HG03066 (cell line): Measurements from ENCODE around the gene ACTR6.
"Not testable (repeated sequence)": the region's sequence is repeated elsewhere in the genome, so short reads cannot be mapped to it uniquely, and the experiment has no call there.

Experiments used
- ATAC-seq: cut with Tn5 transposase; IDR thresholded peaks from one replicate; pipeline ENCODE4 v1.9.1; 2021; ENCODE audit warnings: low read depth; ENCODE audit not compliant: unreplicated experiment

The ACTR6 gene

GRCh38 chr12:100216337-100216736 lies 15.7 kb downstream of the ACTR6 start:
- ATAC-seq = no peak

GRCh38 chr12:100219328-100220109 lies 18.9 kb downstream of the ACTR6 start:
- no peak for ATAC-seq

- no peak for ATAC-seq
These were observed 20.9 kb downstream of the ACTR6 start for GRCh38 chr12:100221523-100221922.

DNA sequence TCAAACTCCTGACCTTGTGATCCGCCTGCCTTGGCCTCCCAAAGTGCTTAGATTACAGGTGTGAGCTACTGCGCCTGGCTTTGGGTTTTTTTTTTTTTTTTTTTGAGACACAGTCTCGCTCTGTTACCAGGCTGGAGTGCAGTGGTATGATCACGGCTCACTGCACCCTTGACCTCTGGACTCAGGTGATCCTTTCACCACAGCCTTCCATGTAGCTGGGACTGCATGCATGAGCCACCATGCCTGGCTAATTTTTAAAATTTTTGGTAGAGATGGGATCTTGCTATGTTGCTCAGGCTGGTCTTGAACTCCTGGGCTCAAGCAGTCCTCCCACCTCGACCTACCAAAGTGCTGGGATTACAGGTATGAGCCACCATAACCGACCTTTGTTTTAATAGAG lies 21.6 kb downstream of the ACTR6 start:
- ATAC-seq = not testable (repeated sequence)

- no peak for ATAC-seq
These were observed 24.9 kb downstream of the ACTR6 start for GRCh38 chr12:100225491-100225890.

DNA sequence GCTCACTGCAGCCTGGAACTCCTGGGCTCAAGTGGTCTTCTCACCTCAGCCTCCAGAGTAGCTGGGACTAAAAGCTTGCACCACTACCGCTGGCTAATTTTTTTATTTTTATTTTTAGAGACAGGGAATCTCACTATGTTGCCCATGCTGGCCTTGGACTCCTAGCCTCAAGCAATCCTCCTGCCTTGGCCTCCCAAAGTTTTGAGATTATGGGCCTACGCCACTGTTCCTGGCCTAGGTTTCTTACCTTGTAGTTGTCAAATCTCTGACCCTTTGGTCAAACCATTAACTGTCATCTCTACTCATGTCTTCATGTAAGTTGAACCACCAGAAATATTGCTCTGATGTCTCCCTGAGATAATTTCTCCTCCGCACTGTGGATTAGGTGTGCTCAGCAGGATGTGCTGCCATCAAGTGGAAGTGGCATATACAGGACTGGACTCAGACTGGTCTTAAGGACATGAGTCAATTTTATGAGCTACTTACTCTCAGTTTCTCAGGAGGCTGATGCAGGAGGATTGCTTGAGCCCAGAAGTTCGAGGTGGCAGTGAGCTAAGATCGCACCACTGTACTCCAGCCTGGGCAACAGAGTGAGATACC lies 28.5 kb downstream of the ACTR6 start:
- ATAC-seq = no peak

DNA sequence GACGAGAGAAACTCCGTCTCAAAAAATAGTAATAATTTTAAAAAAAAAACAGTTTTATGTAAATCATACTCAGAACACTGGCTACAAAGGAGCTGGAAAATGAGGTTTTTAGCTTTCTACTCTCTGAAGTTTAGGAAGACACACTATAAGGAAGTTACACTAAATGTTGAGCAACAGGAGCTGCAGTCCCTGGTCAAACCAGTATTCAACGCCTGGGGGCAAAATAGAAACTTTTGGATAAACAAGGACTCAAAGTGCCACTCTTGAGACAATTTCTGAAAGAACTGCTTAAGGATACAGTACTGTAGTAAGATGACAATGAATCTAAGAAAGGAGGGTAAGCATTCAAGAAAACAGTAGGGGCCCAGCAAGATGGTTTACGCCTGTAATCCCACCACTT lies 29.3 kb downstream of the ACTR6 start:
- no peak for ATAC-seq

GRCh38 chr12:100231873-100232272 lies 31.3 kb downstream of the ACTR6 start:
- ATAC-seq = not testable (repeated sequence)

- no peak for ATAC-seq
These were observed 33.6 kb downstream of the ACTR6 start for GRCh38 chr12:100234166-100234565.

- ATAC-seq = no peak
These were observed 34.1 kb downstream of the ACTR6 start for GRCh38 chr12:100234591-100235304.

DNA sequence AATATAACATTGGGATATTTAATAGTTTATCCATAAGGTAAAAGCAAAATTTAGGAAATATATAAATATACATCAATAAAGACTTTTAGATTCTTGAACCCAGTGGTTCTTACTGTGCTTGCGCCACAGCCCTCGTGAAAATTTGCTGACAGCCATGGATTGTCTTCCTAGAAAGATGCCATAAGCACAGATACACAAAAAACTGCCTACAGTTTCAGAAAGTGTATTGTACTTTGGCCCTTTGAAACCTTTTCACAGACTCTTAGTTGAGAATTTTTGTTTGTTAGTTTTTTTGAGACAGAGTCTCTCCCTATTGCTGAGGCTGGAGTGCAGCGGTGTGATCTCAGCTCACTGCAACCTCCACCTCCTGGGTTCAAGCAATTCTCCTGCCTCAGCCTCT lies 38.2 kb downstream of the ACTR6 start:
- ATAC-seq = no peak

GRCh38 chr12:100239589-100239988 lies 39.0 kb downstream of the ACTR6 start:
- no peak for ATAC-seq

GRCh38 chr12:100243137-100243536 lies 42.5 kb downstream of the ACTR6 start:
- ATAC-seq = no peak

DNA sequence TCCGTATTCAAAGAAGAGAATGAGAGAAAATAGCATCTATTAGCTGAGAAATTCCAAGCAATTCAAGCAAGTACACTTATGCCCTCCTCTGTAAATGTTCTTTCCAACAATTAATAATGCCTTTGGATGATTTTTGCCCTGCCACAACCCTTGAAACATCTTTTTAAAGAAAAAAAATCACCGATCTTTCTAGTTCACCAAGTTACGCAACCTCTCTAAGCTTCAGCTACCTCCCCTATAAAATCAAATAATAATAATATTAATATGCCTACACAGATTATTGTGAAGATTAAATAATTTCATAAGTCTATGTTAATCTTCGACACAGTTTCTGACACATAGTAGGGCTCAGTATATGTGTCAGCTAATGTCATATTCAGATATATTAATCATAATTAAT lies 47.1 kb downstream of the ACTR6 start:
- ATAC-seq = no peak

- ATAC-seq = no peak
These were observed 48.3 kb downstream of the ACTR6 start for GRCh38 chr12:100248886-100249285.

DNA sequence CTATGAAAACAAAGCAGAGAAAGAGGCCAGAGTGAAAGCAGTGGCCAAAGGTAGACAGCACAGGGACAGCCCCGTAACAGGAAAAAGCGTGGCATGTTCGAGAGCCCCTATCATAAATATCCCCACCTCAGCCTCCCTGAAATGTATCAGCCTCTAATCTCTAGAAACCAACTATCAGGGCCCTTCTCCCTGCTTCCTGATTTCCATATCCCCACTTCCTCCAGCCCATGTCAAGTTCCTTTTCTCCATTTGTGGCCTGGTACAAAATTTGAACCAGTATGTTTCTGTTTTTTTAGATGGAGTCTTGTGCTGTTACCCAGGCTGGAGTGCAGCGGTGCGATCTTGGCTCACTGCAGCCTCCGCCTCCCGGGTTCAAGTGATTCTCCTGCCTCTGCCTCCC lies 49.3 kb downstream of the ACTR6 start:
- no peak for ATAC-seq

DNA sequence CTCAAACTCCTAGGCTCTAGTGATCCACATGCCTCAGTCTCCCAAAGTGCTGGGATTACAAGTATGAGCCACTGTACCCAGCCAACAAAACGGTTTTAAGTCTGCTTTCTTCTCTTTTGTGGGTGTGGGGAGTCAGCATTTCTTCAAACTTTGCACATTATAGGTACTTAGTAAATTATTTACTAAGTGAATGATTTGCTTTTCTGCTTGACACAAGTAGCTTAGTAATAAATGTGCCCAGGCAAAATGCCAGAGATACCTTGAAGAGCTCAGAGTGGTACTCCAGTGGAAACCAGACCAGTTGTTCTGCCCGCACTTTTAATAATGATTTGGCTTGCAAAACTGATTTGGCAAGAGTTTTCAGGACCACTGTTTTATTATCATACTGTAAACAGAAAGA lies 51.3 kb downstream of the ACTR6 start:
- no peak for ATAC-seq

- no peak for ATAC-seq
These were observed 52.8 kb downstream of the ACTR6 start for GRCh38 chr12:100253437-100253836.

DNA sequence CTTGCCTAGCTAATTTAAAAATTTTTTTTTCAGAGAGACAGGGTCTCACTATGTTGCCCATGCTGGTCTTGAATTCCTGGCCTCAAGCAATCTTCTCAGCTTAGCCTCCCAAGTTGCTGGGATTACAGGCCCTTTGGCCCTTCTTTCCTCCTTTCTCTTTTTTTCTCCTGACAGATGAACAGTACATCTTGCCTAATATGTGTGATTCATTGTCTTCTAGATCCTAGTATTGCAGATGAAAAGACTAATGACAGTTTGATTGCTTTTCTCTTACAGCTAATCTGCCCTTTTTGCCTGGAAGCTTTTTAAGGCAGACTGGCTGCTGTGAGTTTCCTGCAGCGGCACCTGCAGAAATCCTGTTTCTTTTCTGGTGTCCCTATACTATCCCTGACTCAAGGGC lies 54.3 kb downstream of the ACTR6 start:
- no peak for ATAC-seq

GRCh38 chr12:100258127-100258526 lies 57.5 kb downstream of the ACTR6 start:
- ATAC-seq = no peak

DNA sequence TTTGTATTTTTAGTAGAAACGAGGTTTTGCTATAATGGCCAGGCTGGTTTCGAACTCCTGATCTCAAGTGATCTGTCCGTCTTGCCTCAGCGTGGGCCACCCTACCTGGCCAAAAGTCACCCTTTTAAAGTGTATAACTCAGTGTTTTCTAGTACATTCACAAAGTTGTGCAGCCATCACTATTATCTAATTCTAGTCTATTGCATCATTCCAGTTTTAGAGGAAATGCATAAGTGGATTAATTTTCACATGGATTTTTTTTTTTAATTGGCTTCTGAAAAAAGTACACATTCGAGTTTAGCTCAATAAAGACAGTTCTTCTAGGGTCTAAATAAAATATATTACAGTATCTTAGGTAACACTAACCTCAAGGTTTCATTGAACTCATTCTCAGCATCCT lies 62.5 kb downstream of the ACTR6 start:
- no peak for ATAC-seq

GRCh38 chr12:100265107-100265506 lies 64.5 kb downstream of the ACTR6 start:
- ATAC-seq = not testable (repeated sequence)
